Endothelial cell (in vitro differentiated cells): ENCODE measurements around the gene CANX. TPM values are rescaled to one million over a fixed set of nuclear protein-coding genes. Genes with fewer than 3 reads are reported as not detected.
"Not testable (repeated sequence)": the region's sequence is repeated elsewhere in the genome, so short reads cannot be mapped to it uniquely, and the experiment has no call there.

ENCODE experiments used
- DNase-seq: peaks from one replicate; pipeline ENCODE4 v3.0.0; 2021; ENCODE audit warnings: low spot score
- H3K27ac Mint-ChIP-seq: one replicate; pipeline ENCODE4 v1.8.0; 2021; ENCODE audit warnings: mixed read lengths, inconsistent platforms; ENCODE audit not compliant: unreplicated experiment
- H3K27me3 Mint-ChIP-seq: one replicate; pipeline ENCODE4 v1.8.0; 2021; ENCODE audit warnings: mild to moderate bottlenecking, moderate library complexity, mixed read lengths, inconsistent platforms; ENCODE audit not compliant: unreplicated experiment
- H3K36me3 Mint-ChIP-seq: one replicate; pipeline ENCODE4 v1.8.0; 2021; ENCODE audit warnings: mild to moderate bottlenecking, low read depth, mixed read lengths, inconsistent platforms; ENCODE audit not compliant: unreplicated experiment
- H3K4me1 Mint-ChIP-seq: one replicate; pipeline ENCODE4 v1.8.0; 2021; ENCODE audit warnings: mild to moderate bottlenecking, mixed read lengths, inconsistent platforms; ENCODE audit not compliant: unreplicated experiment
- H3K4me3 Mint-ChIP-seq: one replicate; pipeline ENCODE4 v1.8.0; 2021; ENCODE audit warnings: mild to moderate bottlenecking, mixed read lengths, inconsistent platforms; ENCODE audit not compliant: unreplicated experiment
- H3K9me3 Mint-ChIP-seq: one replicate; pipeline ENCODE4 v1.8.0; 2021; ENCODE audit warnings: mixed read lengths, inconsistent platforms; ENCODE audit not compliant: unreplicated experiment
- CTCF ChIP-seq: fragments of 200-600 bp; sonication (generic); IDR thresholded peaks from one replicate; pipeline ENCODE4 v1.5.0; 2021; ENCODE audit warnings: antibody characterized with exemption; ENCODE audit not compliant: unreplicated experiment
- total RNA-seq: library from RNA; stranded (reverse); fragmentation: NEBNext Ultra II Directional; extraction: Animal tissue kit (Norgen Biotek cat#: 25700); gene quantifications from one replicate; pipeline ENCODE4 v1.2.1, GENCODE V29; 2021; ENCODE audit not compliant: unreplicated experiment

Gene CANX
- total RNA-seq, 1 donor from 2014 or later: 568 TPM

GRCh38 chr5:179733772-179734126 lies 35.0 kb downstream of the CANX start:
- no peak for DNase-seq
- peaks cover 30% of the 10 kb centered on the region for H3K4me1 Mint-ChIP-seq
- no peaks in the 10 kb centered on the region for H3K9me3 Mint-ChIP-seq
- peaks cover 6% of the 10 kb centered on the region for H3K36me3 Mint-ChIP-seq
- peak overlapping the region; percentile 88 for H3K27ac Mint-ChIP-seq
- peaks cover 2% of the 10 kb centered on the region for H3K27me3 Mint-ChIP-seq
- H3K4me3 Mint-ChIP-seq: peak overlapping the region; percentile 98
- TF ChIP-seq CTCF: no peak

- no peaks in the 10 kb centered on the region for H3K9me3 Mint-ChIP-seq
These were observed 35.9 kb downstream of the CANX start for GRCh38 chr5:179734536-179735164.

GRCh38 chr5:179738742-179739141 lies 40.0 kb downstream of the CANX start:
- no peak for DNase-seq
- Mint-ChIP-seq H3K4me3 (no peak overlapping the region), H3K9me3 (no peaks in the 10 kb centered on the region), H3K4me1 (peaks cover 14% of the 10 kb centered on the region), H3K36me3 (peaks cover 9% of the 10 kb centered on the region), H3K27ac (no peak overlapping the region), H3K27me3 (peaks cover 2% of the 10 kb centered on the region)
- no peak for TF ChIP-seq CTCF

More at GRCh38 chr5:179734536-179735164, 35.9 kb downstream of the CANX start:
- Mint-ChIP-seq H3K4me1 (peaks cover 30% of the 10 kb centered on the region), H3K36me3 (peaks cover 11% of the 10 kb centered on the region), H3K4me3 (peak overlapping the region; percentile 98), H3K27me3 (peaks cover 2% of the 10 kb centered on the region), H3K27ac (peak overlapping the region; percentile 72)
- no peak for DNase-seq
- no peak for TF ChIP-seq CTCF

GRCh38 chr5:179744106-179744505 lies 45.3 kb downstream of the CANX start:
- H3K9me3 Mint-ChIP-seq, H3K4me3 Mint-ChIP-seq, DNase-seq, H3K27me3 Mint-ChIP-seq, H3K4me1 Mint-ChIP-seq, H3K27ac Mint-ChIP-seq: not testable (repeated sequence)
- H3K36me3 Mint-ChIP-seq: peaks cover 11% of the 10 kb centered on the region

- Mint-ChIP-seq H3K4me3 (no peak overlapping the region), H3K36me3 (peaks cover 4% of the 10 kb centered on the region), H3K4me1 (no peaks in the 10 kb centered on the region), H3K9me3 (no peaks in the 10 kb centered on the region), H3K27ac (no peak overlapping the region), H3K27me3 (no peaks in the 10 kb centered on the region)
- TF ChIP-seq CTCF: no peak
- no peak for DNase-seq
These were observed 48.1 kb downstream of the CANX start for GRCh38 chr5:179746872-179747271.
